Muscle of back (tissue), 11 donors: Measurements from ENCODE around the gene C16orf54. TPM values are rescaled to one million over a fixed set of nuclear protein-coding genes. Genes with fewer than 3 reads are reported as not detected.
A peak's percentile ranks its signal among the peaks of the same experiment; 100 is the strongest.
"Not testable (repeated sequence)": the region's sequence is repeated elsewhere in the genome, so short reads cannot be mapped to it uniquely, and the experiment has no call there.

ENCODE experiments used
- DNase-seq, 3 donors: peaks; one replicate each; pipeline versions ENCODE4 v3.0.0 to v3.0.0-alpha.2; 2013
- polyA plus RNA-seq, 10 donors: library from polyadenylated mRNA; unstranded; fragments of 120-200 nt; gene quantifications; one replicate each; pipeline ENCODE4 v1.2.1, GENCODE V29; 2013; ENCODE audit not compliant: insufficient read length in 10 of 10

C16orf54 gene
- polyA plus RNA-seq, 10 donors: 0.10 to 3.2 (median 0.26) TPM

- no peak for DNase-seq
Observed at GRCh38 chr16:29770250-29770929, 24.6 kb upstream of the C16orf54 start.

GRCh38 chr16:29769507-29769906 lies 23.7 kb upstream of the C16orf54 start:
- DNase-seq: no peak

GRCh38 chr16:29767062-29767461 lies 21.3 kb upstream of the C16orf54 start:
- DNase-seq: no peak

- no peak for DNase-seq
Observed at GRCh38 chr16:29766571-29766970, 20.8 kb upstream of the C16orf54 start.

GRCh38 chr16:29765167-29766032 lies 19.6 kb upstream of the C16orf54 start:
- DNase-seq: no peak

- no peak for DNase-seq
Observed at GRCh38 chr16:29763326-29763725, 17.5 kb upstream of the C16orf54 start.

GRCh38 chr16:29761882-29762281 lies 16.1 kb upstream of the C16orf54 start:
- DNase-seq: no peak

- DNase-seq: not testable (repeated sequence)
Observed at GRCh38 chr16:29761280-29761651, 15.5 kb upstream of the C16orf54 start.

GRCh38 chr16:29760567-29761279 lies 14.9 kb upstream of the C16orf54 start:
- DNase-seq: no peak

GRCh38 chr16:29757950-29758466 lies 12.2 kb upstream of the C16orf54 start:
- no peak for DNase-seq

GRCh38 chr16:29757086-29757485 lies 11.3 kb upstream of the C16orf54 start:
- DNase-seq: not testable (repeated sequence)

GRCh38 chr16:29756654-29757053 lies 10.9 kb upstream of the C16orf54 start:
- DNase-seq: no peak

- DNase-seq: no peak
Observed at GRCh38 chr16:29753516-29753915, 7.7 kb upstream of the C16orf54 start.

- DNase-seq: not testable (repeated sequence)
Observed at GRCh38 chr16:29748760-29749149, 3.0 kb upstream of the C16orf54 start.

- no peak for DNase-seq
Observed at GRCh38 chr16:29747947-29748759, 2.4 kb upstream of the C16orf54 start.

- not testable (repeated sequence) for DNase-seq
Observed at GRCh38 chr16:29746518-29746917, 728 bp upstream of the C16orf54 start.

GRCh38 chr16:29745121-29745852 lies 503 bp downstream of the C16orf54 start:
- DNase-seq: peak in 1 of 3 donors; percentile 11

GRCh38 chr16:29744541-29745101 lies 1.2 kb downstream of the C16orf54 start:
- no peak for DNase-seq

- no peak for DNase-seq
Observed at GRCh38 chr16:29743827-29744531, 1.8 kb downstream of the C16orf54 start.

- no peak for DNase-seq
Observed at GRCh38 chr16:29743475-29743826, 2.3 kb downstream of the C16orf54 start.
